Measurements from ENCODE around the gene EFCAB6. TPM values are rescaled to one million over a fixed set of nuclear protein-coding genes. Genes with fewer than 3 reads are reported as not detected.

EFCAB6 gene
- total and polyA plus RNA-seq, 2 donors (not counting 3 experiments of a cell fraction or from before 2014, with no cell fraction given): 0.07 to 0.31 TPM

- FAIRE-seq (no peak), DNase-seq (ENCODE audit: low read depth, low spot score) (no peak)
- Histone ChIP-seq H3K36me3 (ENCODE audit: control insufficient read depth in 2 of 2, extremely low read depth in 1 of 2, insufficient read depth in 2 of 2, low read length in 2 of 2) (no peaks in the 10 kb centered on the region), H3K9me1 (replicated peaks; ENCODE audit: control insufficient read depth, extremely low read depth, insufficient read depth, low read length) (no peaks in the 10 kb centered on the region), H3K4me2 (ENCODE audit: insufficient read depth, low read length) (no peak overlapping the region), H2AFZ (ENCODE audit: low read depth, low read length) (no peak overlapping the region), H3K79me2 (ENCODE audit: control insufficient read depth, insufficient read depth, low read length) (no peaks in the 10 kb centered on the region), H3K9ac (replicated peaks; ENCODE audit: extremely low read depth, insufficient read depth, low read length) (no peak overlapping the region), H4K20me1 (replicated peaks; ENCODE audit: control insufficient read depth, extremely low read depth, insufficient read depth, low read length) (no peaks in the 10 kb centered on the region), H3K9me3 (replicated peaks; ENCODE audit: control insufficient read depth, insufficient read depth, low read length) (no peaks in the 10 kb centered on the region), H3K27me3 (ENCODE audit: control insufficient read depth in 2 of 2, insufficient read depth in 2 of 2, low read length in 2 of 2) (no peaks in the 10 kb centered on the region), H3K27ac (ENCODE audit: insufficient read depth, low read depth, low read length) (no peak overlapping the region), H3K4me1 (ENCODE audit: control insufficient read depth, extremely low read depth, insufficient read depth, low read length) (no peaks in the 10 kb centered on the region), H3K4me3 (replicated peaks in 1 of 3; ENCODE audit: insufficient read depth in 1 of 3, low read depth in 1 of 3, low read length in 3 of 3) (no peak overlapping the region)
- dilution Hi-C loops (cut with MboI; ENCODE audit: extremely low pct_ligation_motif_present, low sequenced_read_pairs) (no loop called here), intact Hi-C loops (cut with micrococcal nuclease) (no loop called here)
- ChIA-PET POLR2A (no interaction called here), CTCF (no interaction called here)
- BruUV-seq (replicated peaks): no TSS peak
- TF ChIP-seq POLR2A (IDR thresholded peaks at IDR 0.05; ENCODE audit: low read depth, low read length) (no peak), FOS (IDR thresholded peaks at IDR 0.05; ENCODE audit: borderline replicate concordance, insufficient read depth, low read length) (no peak), MYC (IDR thresholded peaks at IDR 0.05; ENCODE audit: low read depth, low read length) (no peak), JUN (IDR thresholded peaks at IDR 0.05; ENCODE audit: borderline replicate concordance, insufficient read depth, insufficient read length, low read depth) (no peak), CTCF (IDR thresholded peaks at IDR 0.05; ENCODE audit: extremely low read depth in 1 of 2, insufficient read depth in 1 of 2, low read depth in 1 of 2, low read length in 2 of 2) (no peak), POLR2AphosphoS5 (IDR thresholded peaks at IDR 0.05; ENCODE audit: insufficient read depth, low read depth, low read length) (no peak), EZH2 (IDR thresholded peaks at IDR 0.05; ENCODE audit: borderline replicate concordance, low read depth, low read length, severe bottlenecking) (no peak), GATA2 (IDR thresholded peaks at IDR 0.05; ENCODE audit: insufficient read depth, insufficient read length, low read depth, low read length) (no peak), MAX (IDR thresholded peaks at IDR 0.05; ENCODE audit: insufficient read depth, insufficient read length) (no peak)
These were observed 272.3 kb downstream of the EFCAB6 start for GRCh38 chr22:43539572-43540528.

Data from endothelial cell of umbilical vein (primary cell).